ENCODE data around the gene CDK5RAP1. TPM values are rescaled to one million over a fixed set of nuclear protein-coding genes. Genes with fewer than 3 reads are reported as not detected.

The CDK5RAP1 gene
- total RNA-seq, 2 donors from 2014 or later = 55.6 to 61.9 TPM

DNA sequence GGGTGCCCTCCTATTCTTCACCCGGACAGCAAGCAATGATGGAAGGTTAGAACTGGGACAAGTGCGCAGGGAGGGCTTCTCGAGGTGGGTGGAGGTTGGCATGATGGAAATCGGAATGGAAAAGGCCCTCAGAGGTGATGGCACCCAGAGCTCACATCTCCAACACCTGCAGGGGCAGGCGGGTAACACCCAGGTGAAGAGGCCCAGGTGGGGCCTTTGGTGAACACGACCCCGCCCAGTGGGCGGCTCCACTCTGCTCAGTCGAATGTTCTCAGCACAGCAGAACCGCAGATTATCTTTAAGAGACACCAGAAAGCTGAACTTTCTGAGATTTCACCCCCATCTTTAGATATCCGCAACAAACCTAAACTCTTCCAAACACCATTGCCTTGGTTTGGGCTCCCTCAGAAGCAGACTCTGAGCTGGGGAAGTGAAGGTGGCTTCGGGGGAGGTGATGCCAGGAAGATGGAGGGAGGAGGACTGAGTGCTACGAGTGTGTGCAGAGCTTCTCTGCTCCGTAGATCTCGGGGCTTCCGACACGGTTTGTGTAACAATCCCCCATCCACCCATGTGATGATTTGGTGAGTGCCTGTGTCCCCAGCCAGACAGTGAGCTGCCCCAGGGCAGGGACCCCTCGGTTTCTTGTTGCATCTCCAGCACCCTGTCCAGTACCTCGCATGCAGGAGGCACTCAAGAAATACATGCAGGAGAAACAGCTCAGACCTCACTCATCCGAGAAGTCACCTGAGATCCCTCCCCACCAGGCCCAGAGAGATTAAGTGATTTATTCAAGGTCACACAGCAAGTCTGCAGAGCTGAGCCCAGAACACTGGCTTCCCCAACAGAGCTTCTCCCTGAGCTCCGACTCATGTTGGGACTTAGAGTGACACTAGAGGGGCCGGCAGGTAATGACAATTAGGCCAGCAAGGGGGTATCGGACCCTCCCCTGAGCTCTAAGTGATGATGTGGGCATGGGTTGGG is 72.9 kb downstream of the CDK5RAP1 start:
- Mint-ChIP-seq H3K27me3 (peaks cover 13% of the 10 kb centered on the region), H3K4me3 (no peak overlapping the region), H3K36me3 (ENCODE audit: low read depth) (no peaks in the 10 kb centered on the region), H3K27ac (no peak overlapping the region), H3K4me1 (no peaks in the 10 kb centered on the region)
- DNase-seq = no peak
- ATAC-seq = no peak
- no peaks in the 10 kb centered on the region for H3K9me3 ChIP-seq (ENCODE audit: control insufficient read depth, low read length, poor library complexity, severe bottlenecking)

GRCh38 chr20:33325350-33325749 is 76.0 kb downstream of the CDK5RAP1 start:
- Mint-ChIP-seq H3K4me3 (no peak overlapping the region), H3K27ac (no peak overlapping the region), H3K27me3 (peaks cover 18% of the 10 kb centered on the region), H3K36me3 (ENCODE audit: low read depth) (no peaks in the 10 kb centered on the region), H3K4me1 (no peaks in the 10 kb centered on the region)
- ATAC-seq (no peak), DNase-seq (no peak)
- no peaks in the 10 kb centered on the region for H3K9me3 ChIP-seq (ENCODE audit: control insufficient read depth, low read length, poor library complexity, severe bottlenecking)

- Mint-ChIP-seq H3K27ac (no peak overlapping the region), H3K4me3 (no peak overlapping the region), H3K4me1 (no peaks in the 10 kb centered on the region), H3K36me3 (ENCODE audit: low read depth) (no peaks in the 10 kb centered on the region), H3K27me3 (peaks cover 25% of the 10 kb centered on the region)
- H3K9me3 ChIP-seq (ENCODE audit: control insufficient read depth, low read length, poor library complexity, severe bottlenecking) = no peaks in the 10 kb centered on the region
- DNase-seq (no peak), ATAC-seq (no peak)
Observed at GRCh38 chr20:33323236-33323635, 78.1 kb downstream of the CDK5RAP1 start.

DNA sequence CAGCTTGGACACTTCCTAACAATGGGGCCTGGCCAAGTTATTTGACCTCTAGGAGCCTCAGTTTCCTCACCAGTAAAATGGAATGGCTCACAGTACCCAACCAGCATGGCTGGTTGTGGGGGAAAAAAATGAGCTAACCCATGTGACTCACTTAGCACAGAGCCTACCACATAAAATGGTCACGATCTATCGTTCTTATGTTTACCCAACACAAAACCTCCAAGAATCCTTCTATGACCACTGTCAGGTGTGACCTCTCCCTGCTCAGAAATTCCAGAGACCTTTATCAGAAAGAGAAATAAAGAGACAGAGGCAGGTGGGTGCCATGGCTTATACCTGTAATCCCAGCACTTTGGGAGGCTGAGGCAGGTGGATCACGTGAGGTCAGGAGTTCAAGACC is 78.9 kb downstream of the CDK5RAP1 start:
- Mint-ChIP-seq H3K4me1 (peaks cover 3% of the 10 kb centered on the region), H3K36me3 (ENCODE audit: low read depth) (no peaks in the 10 kb centered on the region), H3K27me3 (peaks cover 31% of the 10 kb centered on the region), H3K4me3 (no peak overlapping the region), H3K27ac (no peak overlapping the region)
- H3K9me3 ChIP-seq (ENCODE audit: control insufficient read depth, low read length, poor library complexity, severe bottlenecking) = no peaks in the 10 kb centered on the region
- ATAC-seq = no peak
- no peak for DNase-seq

GRCh38 chr20:33320006-33320405 is 81.3 kb downstream of the CDK5RAP1 start:
- no peak overlapping the region for H3K4me3 Mint-ChIP-seq
- ATAC-seq = no peak
- no peaks in the 10 kb centered on the region for H3K36me3 Mint-ChIP-seq (ENCODE audit: low read depth)
- peaks cover 41% of the 10 kb centered on the region for H3K27me3 Mint-ChIP-seq
- H3K4me1 Mint-ChIP-seq = peaks cover 5% of the 10 kb centered on the region
- no peaks in the 10 kb centered on the region for H3K9me3 ChIP-seq (ENCODE audit: control insufficient read depth, low read length, poor library complexity, severe bottlenecking)
- DNase-seq = no peak
- no peak overlapping the region for H3K27ac Mint-ChIP-seq

- H3K27ac Mint-ChIP-seq = no peak overlapping the region
- ATAC-seq (no peak), DNase-seq (no peak)
- peaks cover 34% of the 10 kb centered on the region for H3K27me3 Mint-ChIP-seq
- no peaks in the 10 kb centered on the region for H3K9me3 ChIP-seq (ENCODE audit: control insufficient read depth, low read length, poor library complexity, severe bottlenecking)
- peaks cover 6% of the 10 kb centered on the region for H3K4me1 Mint-ChIP-seq
- H3K4me3 Mint-ChIP-seq = no peak overlapping the region
- no peaks in the 10 kb centered on the region for H3K36me3 Mint-ChIP-seq (ENCODE audit: low read depth)
Observed at GRCh38 chr20:33318096-33318429, 83.3 kb downstream of the CDK5RAP1 start.

DNA sequence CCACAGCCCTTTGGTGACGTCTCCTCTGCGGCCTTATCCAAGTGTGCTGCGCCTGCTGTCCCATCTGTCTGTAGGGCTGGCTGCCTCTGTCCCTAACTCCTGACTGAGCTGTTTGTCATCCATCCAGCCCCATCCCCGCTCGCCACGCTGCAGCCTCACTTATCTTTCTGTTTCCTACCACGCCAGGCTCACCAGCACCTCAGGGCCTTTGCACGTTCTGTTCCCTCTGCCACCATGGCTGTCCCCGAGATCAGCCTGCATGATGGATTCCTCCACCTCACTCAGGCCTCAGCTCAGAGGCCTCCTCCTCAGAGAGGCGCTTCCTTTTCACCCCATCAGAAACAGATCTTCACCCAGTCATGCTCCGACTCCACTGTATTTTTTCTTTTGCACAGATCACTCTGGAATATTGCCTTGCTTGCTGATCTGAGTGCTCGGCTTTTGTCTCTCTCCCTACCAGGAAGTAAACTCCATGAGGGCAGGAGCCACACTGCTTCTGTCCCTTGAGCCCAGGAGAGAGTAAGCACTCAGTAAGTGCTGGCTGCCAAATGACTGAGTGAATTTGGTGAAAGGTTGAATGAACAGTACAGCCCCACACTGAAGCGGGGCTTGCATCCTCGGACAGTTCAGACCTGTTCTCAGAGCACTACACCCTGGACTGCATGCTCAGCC is 83.8 kb downstream of the CDK5RAP1 start:
- Mint-ChIP-seq H3K27ac (peak overlapping the region; percentile 69), H3K4me3 (no peak overlapping the region), H3K27me3 (peaks cover 29% of the 10 kb centered on the region), H3K4me1 (peaks cover 9% of the 10 kb centered on the region), H3K36me3 (ENCODE audit: low read depth) (no peaks in the 10 kb centered on the region)
- DNase-seq (no peak), ATAC-seq (no peak)
- H3K9me3 ChIP-seq (ENCODE audit: control insufficient read depth, low read length, poor library complexity, severe bottlenecking) = no peaks in the 10 kb centered on the region

DNA sequence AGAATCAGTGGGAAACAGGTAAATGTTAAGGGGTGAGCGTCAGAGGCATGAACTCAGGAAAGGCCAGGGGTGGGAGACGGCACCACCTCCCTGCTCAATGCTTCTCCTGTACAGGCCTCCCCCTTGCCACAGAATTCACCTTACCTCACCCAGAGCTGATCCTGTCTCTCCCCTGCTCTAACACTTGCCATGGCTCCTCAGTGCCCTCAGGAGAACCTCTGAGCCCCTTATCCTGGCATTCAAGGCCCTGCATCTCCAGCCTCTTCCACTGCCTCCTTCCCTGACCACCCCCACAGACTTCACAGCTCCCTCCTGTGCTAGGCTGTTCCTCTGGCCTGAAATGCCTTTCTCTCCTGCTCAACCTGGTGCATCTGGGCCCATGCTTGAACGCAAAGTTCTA is 84.4 kb downstream of the CDK5RAP1 start:
- DNase-seq = no peak
- peaks cover 9% of the 10 kb centered on the region for H3K4me1 Mint-ChIP-seq

GRCh38 chr20:33316343-33316742 is 85.0 kb downstream of the CDK5RAP1 start:
- peaks cover 34% of the 10 kb centered on the region for H3K27me3 Mint-ChIP-seq
- peaks cover 9% of the 10 kb centered on the region for H3K4me1 Mint-ChIP-seq
- no peak overlapping the region for H3K27ac Mint-ChIP-seq
- no peaks in the 10 kb centered on the region for H3K9me3 ChIP-seq (ENCODE audit: control insufficient read depth, low read length, poor library complexity, severe bottlenecking)
- ATAC-seq (no peak), DNase-seq (no peak)
- H3K36me3 Mint-ChIP-seq (ENCODE audit: low read depth) = peaks cover 2% of the 10 kb centered on the region
- no peak overlapping the region for H3K4me3 Mint-ChIP-seq

More for the DNA sequence above, 84.4 kb downstream of the CDK5RAP1 start:
- Mint-ChIP-seq H3K27ac (peak overlapping the region; percentile 69), H3K36me3 (ENCODE audit: low read depth) (no peaks in the 10 kb centered on the region), H3K4me3 (no peak overlapping the region), H3K27me3 (peaks cover 30% of the 10 kb centered on the region)
- no peaks in the 10 kb centered on the region for H3K9me3 ChIP-seq (ENCODE audit: control insufficient read depth, low read length, poor library complexity, severe bottlenecking)
- ATAC-seq = no peak

- H3K27me3 Mint-ChIP-seq = peaks cover 36% of the 10 kb centered on the region
- DNase-seq (no peak), ATAC-seq (no peak)
- no peaks in the 10 kb centered on the region for H3K9me3 ChIP-seq (ENCODE audit: control insufficient read depth, low read length, poor library complexity, severe bottlenecking)
- peaks cover 9% of the 10 kb centered on the region for H3K4me1 Mint-ChIP-seq
- peaks cover 2% of the 10 kb centered on the region for H3K36me3 Mint-ChIP-seq (ENCODE audit: low read depth)
- no peak overlapping the region for H3K27ac Mint-ChIP-seq
- no peak overlapping the region for H3K4me3 Mint-ChIP-seq
Observed at GRCh38 chr20:33313686-33314314, 87.5 kb downstream of the CDK5RAP1 start.

GRCh38 chr20:33312583-33312982 is 88.7 kb downstream of the CDK5RAP1 start:
- Mint-ChIP-seq H3K36me3 (ENCODE audit: low read depth) (peaks cover 2% of the 10 kb centered on the region), H3K27me3 (peaks cover 27% of the 10 kb centered on the region), H3K4me3 (no peak overlapping the region), H3K4me1 (peaks cover 10% of the 10 kb centered on the region), H3K27ac (no peak overlapping the region)
- DNase-seq (no peak), ATAC-seq (no peak)
- H3K9me3 ChIP-seq (ENCODE audit: control insufficient read depth, low read length, poor library complexity, severe bottlenecking) = no peaks in the 10 kb centered on the region

DNA sequence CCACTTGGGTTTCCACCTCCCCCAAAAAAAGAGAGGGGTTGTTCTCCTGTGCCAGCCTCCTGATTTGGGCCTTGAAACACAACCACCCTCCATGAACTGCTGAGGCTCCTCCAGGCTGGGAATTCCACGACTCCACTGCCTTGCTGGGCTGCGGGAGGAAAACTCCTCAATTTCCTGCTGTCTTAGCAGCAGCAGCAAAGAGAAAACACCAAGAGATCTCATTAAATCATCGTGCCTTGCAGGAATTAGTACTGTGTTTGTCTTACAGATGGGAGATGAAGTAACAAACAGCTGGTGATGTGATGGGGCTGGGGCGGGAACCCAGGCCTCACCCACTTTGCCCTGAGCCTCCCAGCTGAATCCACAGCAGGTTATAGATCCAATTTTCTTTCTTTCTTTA is 89.3 kb downstream of the CDK5RAP1 start:
- DNase-seq (no peak), ATAC-seq (no peak)
- peaks cover 21% of the 10 kb centered on the region for H3K27me3 Mint-ChIP-seq
- H3K4me1 Mint-ChIP-seq = peaks cover 8% of the 10 kb centered on the region
- peaks cover 2% of the 10 kb centered on the region for H3K36me3 Mint-ChIP-seq (ENCODE audit: low read depth)
- H3K9me3 ChIP-seq (ENCODE audit: control insufficient read depth, low read length, poor library complexity, severe bottlenecking) = no peaks in the 10 kb centered on the region
- no peak overlapping the region for H3K4me3 Mint-ChIP-seq
- H3K27ac Mint-ChIP-seq = no peak overlapping the region

DNA sequence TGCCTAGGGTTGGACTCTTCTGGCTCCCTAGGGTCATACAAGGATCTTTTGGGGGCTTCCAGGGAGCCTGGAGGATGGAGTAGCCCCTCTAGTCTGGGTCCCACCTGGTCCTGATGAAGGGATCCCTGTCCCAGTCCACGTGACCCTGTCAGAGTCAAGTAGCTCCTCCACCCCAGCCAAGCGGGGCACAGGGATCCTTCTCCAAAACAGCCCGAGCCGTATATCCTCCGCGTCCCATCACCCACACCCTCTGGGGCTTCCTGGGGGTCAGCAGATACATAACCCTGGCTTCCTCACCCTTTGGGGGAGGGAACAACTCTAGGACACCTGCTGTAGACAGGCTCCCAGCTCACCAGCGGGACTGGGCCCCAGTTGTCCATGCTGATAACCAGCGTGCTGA is 90.3 kb downstream of the CDK5RAP1 start:
- no peak for ATAC-seq
- Mint-ChIP-seq H3K27ac (no peak overlapping the region), H3K4me3 (no peak overlapping the region), H3K27me3 (peaks cover 20% of the 10 kb centered on the region), H3K36me3 (ENCODE audit: low read depth) (peaks cover 2% of the 10 kb centered on the region), H3K4me1 (peaks cover 8% of the 10 kb centered on the region)
- no peaks in the 10 kb centered on the region for H3K9me3 ChIP-seq (ENCODE audit: control insufficient read depth, low read length, poor library complexity, severe bottlenecking)
- DNase-seq = no peak
